Stimulated activated CD8-positive, alpha-beta memory T cell treated with anti-CD3 and anti-CD28 coated beads, Interleukin-7, amount 100 ng/mL, for 24 hours (primary cell): ENCODE results near the gene DLG1.
A peak's percentile ranks its signal among the peaks of the same experiment; 100 is the strongest.

Source experiments
- DNase-seq: peaks from one replicate; pipeline ENCODE4 v3.0.0-alpha.2; 2020; ENCODE audit warnings: low read depth

Gene DLG1

DNA sequence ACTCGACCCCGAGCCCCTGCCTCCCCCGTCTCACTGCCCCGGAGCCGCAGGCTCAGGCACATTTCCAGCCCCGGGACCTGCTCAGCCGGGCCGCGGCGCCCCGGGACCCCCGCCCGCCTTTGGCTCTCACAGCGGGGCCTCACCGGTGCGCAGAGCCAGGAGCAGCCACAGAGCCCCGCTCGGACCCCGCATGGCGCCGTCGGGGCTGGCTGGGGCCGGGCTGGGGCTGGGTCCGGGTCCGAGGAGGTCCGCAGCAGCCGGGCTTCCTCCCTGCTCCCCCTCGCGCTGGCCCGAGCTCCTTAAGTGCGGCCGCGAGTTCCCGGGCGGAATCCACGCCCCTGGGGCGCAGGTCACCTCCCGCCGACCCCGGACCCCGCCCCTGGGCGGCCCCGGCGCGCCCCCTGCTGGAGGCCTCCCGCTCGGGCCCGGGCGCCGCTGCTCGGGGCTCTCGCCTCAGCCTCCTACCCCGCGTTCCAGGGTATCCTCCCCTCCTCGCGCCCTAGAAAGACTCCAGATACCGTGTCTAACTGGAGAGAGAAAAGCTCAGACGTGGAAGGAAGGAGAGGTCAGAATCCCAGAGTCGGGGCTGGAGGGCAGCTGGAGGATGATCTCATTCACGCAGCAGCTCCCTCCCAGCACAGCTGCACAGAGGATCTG, 268.8 kb downstream of the DLG1 start, which contains the start of gene MELTF:
TSS of gene MELTF (minus strand) at position 307 of the 657 bp plus-strand sequence. CDS start at position 192, 115 bp downstream.
- peak; percentile 48 for DNase-seq

DNA sequence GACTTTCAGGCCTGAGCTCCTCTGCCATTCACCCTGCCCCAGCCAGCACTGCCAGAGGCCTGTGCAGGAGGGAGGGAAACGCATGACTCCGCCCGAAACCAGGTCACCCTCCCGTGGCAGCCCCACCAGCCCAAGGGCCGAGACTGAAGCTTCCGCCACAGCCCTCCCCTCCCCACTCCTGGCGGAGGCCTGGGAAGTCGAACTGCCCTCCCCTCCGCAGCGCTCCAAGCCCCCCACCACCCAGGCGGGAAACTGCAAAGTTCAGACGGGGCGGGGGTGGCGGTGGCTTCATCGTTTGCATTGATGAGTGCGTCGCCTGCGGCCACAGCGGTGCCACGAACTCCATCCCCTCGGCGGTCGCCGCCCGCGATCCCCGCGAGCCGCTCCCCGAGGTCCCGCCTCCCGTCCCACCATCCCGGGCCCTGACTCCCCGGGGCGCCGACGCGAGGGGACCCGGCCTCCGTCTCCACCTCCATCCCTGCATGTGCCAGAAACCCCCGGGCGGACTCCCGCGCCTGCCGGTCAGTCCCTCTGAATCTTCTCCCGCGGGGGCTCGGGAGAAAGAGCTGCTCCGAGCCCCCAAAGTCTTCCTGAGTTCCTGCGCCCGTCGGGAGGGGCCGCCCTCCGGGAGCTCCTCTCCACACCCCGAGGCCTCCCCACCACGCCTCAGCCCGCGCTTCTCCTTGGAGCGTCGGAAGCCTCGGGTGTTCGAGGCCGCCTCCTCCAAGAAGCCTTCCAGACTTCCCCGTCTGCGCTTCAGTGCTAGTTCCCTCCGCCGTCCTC, 269.5 kb downstream of the DLG1 start:
- no peak for DNase-seq

DNA sequence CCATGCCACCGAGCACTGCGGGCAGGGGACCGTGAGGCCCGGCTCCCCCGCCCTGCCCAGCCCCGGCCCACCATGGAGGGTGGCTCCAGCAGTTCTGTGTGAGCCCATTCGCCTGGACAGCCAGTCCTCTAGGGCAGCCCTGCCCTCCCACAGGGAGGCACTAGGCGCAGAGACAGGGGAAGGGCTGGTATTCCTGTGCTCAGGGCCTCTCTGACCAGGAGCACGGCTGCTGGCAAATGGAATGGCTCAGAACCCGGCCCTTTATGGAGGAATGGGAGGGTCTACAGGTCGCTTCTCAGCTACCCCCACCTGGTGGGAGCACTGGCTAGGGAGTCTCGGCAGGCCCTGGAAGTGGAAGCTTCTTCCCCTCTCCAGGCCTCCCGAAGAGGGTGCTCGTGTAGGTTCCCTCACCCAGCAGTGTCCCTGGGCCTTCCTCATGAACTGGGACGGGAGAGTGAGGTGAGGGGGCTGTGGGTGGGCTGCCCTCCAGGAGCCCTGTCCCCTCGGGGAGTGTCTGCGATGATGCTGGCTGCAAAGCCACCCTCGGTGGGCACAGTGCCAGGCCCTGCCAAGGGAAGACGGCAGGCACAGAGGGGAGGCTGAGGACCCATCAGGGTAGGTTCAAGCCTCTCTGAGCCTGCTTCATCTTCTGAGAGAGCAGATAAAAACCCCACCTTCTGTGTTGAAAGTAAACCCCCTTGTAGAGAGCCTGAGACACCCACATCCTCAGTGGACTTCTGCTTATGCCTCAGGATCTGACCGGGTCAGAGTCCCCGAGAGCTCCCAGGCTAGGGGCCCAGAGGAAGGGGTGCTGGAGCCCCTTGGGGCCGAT, 270.3 kb downstream of the DLG1 start:
- no peak for DNase-seq

DNA sequence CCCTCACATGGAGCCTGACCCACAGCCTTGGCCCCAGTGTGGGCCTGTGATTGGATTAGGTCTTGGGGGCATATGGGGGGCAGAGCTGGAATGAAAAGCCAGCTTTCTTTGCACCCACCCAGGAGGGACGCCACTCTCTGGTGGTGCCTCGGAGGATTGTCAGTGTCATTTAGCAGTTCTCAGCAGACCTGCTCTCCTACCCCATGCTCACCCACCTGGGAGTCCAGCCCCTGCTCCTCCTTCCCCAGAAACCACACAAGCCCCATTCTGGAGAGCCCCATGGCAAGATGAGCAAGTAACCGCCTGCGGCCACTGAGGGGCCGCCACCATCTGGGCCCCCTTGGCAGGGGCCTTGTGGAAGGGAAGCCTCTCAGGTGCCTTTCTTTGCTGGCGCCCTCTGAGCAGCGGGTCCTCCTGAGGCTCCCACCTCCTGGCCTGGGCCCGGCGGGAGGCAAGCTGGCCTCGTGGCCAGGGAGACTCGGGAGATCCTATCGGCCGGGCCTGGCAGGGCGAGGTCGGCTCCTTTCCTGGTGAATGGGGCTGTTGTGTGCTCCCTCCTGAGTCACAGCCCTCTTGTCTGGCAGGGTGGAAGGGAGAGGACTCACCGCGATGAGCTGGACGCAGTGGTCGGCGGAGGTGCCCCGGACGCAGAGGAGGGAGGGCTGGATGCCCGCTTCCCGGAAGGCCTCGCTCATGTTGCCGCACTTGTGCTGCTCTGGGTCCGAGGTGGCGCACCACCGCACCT, 271.1 kb downstream of the DLG1 start:
- no peak for DNase-seq

DNA sequence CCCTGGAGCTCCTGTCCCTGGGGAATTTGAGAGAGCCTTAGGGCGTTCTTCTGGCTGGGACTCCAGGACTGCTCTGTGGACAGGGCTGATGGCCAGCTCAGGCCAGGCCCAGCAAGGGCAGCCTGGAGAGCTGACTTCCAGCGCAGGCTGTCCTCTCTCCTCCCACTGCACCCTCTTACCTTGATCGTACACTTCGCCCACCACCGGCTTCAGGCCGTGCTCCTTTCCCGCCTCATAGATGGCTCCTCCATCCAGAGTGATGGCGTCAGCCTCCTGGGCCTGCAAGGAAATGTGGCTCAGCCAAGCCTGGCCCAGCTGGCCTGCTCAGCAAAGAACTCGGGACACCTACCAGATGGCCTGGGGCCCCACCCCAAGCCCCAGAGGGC, 271.9 kb downstream of the DLG1 start:
- no peak for DNase-seq

DNA sequence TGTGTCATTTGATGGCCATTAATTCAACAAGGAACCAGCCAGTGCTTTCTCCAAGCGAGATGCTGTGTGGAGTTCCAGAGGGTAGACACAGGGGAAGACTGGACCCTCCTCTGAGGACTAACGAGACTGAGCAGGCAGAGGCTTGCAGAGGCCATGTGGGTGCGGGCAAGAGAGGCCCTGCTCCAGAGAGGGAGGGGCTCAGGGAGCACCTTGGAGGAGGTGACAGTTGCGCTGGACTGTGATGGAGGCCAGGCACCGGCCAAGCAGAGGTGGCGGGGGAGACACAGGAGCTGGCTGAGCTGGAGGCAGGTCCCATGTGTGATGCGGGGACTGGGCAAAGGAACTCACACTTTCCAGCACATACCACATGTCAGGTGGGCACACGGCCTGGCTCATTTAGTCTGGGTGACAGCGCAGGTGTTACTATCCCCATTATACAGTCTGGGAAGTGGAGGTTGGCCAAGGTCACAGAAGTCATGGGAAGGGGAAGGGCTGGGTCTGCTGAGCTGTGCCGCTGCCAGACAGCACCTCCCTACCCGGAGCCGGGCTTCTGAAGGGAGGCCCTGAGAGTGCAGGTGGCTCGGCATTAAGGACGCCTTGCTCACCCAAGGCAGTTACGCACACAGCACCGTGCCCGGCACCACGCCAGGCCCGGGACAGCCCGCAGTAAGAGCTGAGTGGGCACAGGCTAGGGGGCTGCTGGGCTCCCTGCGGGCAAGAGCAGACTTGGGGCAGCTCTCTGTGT, 272.5 kb downstream of the DLG1 start:
- no peak for DNase-seq

DNA sequence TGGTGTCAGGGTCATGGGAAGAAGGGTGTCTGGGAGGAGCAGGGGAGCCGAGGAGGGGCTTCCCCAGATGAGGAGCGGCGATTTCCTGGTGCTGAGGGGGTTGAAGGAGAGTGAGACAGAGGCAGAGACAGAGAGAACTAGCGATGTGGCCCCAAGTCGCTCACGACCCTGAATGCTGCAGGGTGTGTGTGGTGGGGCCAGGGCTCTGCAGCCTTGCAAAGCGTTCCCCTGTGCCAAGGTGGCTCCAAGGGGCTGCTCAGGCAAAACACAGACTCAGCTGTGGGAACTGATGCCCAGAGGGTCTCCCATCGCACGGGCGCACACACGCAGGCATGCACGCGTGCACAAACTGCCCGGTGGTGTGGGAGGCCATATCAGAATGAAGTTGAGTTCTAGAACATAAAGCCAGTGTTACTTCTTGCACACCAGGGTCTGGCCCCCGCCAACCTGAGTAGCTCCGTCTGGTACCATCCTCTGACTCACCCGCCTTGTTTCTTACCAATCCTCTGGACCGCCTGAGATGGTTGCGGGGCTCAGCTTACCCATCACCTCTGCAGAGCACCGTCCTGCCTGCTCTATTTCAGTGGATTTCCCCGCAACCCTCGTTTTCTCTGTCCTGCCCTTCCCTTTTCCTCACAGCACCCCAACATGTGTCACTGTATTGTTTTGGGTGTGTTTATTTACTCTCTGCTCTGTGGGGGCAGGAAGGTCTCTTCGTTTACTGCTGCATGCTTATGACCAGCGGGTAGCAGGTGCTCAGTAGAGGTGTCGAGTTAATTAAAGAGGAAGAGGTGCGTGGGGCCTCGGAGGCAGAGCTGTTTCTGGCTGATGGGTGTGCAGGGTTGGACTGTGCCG, 273.3 kb downstream of the DLG1 start:
- no peak for DNase-seq

DNA sequence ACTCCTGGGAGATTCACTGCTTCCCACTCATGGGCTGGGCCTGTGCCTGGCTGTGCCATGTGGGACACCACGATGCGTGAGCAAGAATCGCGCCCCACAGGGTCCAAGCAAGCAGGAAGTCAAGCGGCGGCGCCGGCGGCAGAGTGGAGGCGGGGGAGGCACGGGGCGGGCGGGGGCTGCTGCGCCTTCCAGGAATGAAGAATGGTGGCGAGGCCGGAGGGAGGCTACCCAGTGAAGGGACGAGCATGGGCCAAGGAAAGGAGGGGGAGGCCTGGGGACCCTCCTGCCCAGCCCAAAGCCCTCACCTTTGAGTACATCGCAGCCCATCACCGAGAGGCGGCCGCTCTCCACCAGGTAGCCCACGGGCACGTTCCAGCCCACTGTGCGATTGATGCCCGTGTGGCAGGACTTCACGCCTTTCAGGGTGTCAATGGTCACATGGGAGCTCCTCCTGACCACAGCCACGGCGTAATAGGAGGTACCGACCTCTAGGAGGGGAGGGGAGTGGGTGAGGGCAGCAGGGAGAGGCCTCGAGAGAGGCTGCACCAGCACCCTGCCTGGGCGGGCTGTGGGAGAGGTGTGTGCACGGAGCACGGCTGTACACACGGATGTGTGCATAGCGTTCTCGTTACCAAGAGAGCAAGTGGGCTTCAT, 274.3 kb downstream of the DLG1 start:
- DNase-seq = no peak

DNA sequence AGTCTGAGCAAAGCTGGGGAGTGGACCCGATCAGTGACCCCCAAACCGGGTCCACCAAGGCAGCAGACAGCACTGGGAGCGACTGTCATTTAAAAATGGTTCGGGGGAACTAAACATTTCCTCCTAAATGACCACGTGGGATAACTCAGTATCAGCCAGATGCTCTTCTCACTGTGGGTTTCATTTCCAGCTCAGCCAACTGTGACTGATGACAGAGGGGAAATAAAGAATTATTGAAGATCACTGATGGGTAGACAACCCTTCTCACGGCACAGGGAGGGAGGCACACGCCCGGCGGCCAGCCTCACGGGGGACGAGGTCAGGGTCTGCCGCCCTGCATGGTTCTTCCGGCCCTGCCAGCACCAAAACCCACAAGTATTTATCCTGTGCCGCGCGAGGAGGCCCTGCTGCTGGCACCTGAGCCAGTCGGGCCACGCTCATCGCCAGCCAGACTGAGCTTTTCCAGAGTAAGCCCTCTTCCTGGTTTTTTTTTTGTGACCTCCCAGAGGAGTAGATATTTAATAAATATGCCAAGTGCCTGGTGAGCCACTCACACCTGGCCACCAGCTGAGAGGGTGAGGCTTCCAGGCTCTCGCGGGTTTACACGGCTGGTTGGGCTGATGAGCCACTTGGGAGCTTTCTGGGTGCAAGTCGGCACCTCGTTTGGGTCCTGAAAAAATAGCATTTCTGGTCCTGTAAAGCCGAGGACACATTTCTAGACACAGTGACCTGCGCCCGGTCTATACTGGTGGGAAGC, 275.0 kb downstream of the DLG1 start:
- no peak for DNase-seq

DNA sequence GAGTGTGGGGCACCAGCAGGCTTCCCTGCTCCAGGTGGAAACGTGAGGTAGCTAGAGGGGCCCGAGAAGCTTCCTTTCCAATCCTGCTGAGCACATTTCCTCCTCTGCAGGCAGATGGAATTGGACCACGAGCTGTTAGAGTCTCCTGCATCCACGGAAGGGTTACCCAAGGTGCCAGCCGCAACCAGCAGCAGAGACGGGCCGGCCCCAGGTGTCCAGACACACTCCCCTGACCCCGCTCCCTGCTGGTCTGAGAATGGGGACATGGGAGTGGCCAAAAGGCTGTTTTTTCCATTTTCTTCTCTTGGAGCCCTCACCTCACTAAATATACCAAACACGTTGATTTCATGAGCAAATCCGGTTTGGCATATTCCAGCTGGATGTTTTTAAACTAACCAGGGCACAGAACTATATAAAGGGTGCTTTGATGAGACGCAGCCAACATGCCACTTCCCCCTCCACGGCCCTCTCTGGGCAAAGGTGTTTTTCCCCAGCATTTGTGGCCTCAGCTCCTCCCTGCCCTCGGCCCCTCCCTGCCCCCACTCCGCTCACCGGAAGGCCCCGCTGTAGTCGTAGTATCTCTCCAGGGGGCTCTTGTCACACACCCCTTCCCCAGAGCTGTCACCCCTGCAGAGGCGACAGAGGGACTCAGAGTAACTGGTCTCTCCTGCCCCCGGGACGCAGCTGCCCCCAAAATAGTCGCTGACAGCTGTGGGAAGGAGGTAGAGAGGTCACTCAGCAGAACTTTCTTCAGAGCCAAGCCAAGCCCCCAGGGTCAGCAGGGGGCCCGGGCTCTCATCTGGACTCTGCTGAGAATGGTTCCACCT, 275.8 kb downstream of the DLG1 start:
- no peak for DNase-seq

DNA sequence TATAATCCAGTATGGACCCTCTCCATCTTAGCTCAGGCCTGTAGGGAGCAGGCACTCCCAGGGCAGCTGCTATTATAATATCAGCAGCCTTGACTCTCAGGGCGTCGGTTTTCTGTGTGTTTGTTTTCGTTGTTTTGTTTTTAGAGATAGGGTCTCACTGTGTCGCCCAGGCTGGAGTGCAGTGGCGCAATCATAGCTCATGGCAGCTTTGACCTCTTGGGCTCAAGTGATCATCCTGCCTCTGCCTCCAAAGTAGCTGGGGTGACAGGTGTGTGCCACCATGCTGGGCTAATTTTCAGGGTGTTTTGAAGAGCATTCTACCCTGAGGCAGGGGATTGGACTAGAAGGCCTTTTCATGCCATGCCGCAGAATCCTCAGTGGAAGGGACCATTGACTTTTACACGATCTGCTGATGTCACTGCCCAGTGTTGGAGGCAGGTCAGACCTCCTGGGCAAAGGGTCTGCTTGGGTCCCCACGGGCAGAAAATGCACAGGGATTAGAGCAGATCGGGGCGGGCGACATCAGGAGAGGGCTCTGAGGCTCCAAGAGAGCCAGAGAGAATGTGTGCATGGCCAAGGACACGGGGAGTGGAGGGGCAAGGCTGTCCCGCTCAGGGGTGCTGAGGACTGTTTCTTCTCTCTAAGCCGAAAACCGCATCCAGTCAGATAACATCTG, 276.5 kb downstream of the DLG1 start:
- DNase-seq = no peak

DNA sequence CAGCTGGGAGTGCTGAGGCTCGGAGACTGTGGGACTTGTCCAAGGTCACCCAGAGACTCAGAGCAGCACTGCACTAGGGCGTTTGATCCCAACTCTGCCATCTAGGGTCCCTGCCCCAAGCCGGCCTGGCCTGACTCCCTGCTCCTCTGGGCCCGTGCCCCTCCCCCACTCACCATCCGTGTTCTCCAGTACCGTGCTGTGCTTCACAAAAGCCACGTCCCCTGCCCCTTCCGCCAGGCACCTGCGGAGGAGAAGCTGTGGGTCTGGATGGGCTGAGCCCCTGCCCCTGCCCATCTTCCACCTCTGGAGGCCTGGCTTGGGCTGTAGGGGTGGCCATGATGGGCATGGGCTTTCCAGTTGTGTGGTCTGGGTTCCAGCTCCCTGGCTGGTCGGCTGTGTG, 277.2 kb downstream of the DLG1 start:
- DNase-seq = no peak

DNA sequence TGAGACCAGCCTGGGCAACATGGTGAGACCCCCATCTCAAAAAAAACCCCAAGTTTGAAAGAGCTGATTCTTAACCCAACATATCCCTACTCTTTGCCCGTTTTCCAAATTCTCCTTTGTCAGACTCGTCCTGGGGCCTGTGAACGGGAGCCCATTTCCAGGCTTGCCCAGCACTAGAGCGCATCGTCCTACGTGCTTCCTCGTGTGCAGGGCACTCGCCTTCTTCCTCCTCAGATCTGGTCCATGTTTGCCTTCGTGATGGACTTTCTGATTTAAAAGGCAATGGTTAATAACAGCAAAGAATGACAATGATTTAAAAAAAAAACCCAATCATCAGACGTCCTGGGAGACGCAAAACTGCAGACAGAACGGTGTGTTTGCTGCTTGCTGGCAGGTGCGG, 278.9 kb downstream of the DLG1 start:
- no peak for DNase-seq

DNA sequence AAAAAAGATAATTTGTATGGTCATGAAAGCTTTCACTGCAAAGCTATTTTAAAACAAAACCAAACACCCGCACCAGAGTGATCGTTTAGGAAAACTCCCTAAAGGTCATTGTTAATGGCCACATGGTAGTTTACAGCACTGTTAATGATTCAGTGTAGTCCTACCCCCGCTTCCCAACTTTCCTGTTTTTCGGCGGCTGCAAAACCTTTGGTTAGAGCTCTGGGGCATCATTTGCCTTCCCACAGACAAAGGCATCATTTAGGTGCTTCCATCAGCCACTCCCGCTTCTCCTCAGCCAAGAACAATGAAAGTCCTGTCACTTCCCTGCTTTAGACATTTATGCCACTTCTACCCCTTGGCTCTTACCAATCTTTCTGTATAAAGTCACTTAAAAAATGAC, 279.4 kb downstream of the DLG1 start:
- DNase-seq = no peak

DNA sequence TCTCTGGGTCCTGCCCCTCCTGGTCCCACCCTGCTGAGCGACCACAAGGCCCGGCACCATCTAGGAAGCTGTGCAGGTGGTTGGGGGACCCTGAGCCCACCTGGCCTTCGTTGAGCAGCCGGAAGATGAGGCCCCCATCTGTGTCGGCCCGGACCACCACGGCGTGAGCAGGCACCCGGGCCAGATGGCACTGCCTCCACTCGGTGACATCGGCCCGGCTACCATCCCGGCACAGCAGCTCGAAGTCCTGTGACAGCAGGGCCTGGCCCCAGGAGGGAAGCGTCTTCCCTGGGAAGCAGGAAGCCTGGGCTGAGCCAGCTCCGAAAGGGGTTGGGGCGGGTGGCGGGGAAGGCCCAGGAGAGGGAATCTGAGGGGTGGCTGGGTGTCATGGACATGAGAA, 281.4 kb downstream of the DLG1 start:
- DNase-seq = no peak

DNA sequence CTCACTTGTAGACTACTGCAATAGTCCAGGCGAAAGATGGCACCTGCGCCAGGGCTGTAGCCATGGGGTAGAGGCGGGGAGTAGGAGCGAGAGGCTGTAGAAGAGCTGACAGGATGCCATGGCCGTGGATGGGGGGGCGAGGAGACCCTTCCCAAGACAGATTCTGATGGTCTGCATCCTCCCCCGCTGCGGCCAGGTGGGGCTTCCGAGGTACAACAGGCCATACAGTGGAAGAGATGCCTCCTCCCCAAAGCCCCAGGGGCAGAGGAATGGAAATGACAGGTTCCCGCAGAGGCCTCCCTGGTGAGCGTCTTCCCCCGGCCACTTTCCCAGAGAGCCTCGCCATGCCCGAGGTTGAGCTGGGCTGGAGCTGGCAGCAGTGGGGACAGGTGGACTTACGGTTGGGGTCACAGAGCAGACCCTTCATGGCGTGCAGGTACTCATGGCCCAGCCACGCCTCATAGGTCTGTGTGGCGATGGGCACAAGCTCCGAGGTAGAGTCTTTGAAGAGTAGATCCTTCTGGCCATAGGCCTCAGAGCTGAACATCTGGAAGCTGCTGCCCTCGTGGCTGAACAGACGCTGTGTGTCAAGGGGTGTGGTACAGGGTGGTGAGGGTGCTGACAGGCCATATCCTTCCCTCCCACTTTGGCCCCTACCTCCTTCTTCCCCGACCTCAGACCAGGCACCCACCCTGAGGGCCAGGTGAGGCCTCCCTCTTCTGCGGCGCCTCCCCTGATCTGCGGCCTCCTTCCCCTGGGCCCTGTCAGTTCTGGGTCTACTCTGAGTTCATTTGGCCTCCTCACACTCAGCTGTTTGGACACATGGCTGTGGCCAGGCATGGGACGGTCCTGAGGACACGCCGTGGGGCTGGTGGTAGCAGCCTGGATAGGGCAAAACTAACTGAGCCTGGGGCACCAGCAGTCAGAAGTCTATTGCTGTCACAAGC, 282.3 kb downstream of the DLG1 start:
- no peak for DNase-seq
